ENCODE data around the gene CD151. TPM values are rescaled to one million over a fixed set of nuclear protein-coding genes. Genes with fewer than 3 reads are reported as not detected.
A peak's percentile ranks its signal among the peaks of the same experiment; 100 is the strongest.

Gene CD151
- total RNA-seq, 2 experiments from 2014 or later, result 45.9 to 46.5 TPM

DNA sequence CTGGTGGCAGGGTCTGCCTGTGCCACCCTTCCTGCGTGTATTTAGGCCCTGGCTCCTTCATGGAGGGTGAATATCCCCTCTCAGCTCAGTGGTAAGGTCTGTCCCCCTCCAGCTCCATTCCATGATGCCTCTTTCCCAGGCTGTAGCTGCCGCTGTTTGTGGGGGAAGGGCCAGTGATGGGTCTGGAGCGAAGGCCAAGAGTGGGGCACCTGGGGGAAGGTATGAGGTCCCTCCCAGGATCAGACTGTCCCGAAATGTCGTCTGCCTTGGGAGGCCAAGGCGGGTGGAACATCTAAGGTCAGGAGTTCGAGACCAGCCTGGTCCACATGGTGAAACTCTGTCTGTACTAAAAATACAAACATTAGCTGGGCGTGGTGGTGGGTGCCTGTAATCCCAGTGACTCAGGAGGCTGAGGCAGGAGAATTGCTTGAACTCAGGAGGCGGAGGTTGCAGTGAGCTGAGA is 1.1 kb downstream of the CD151 start:
- ChIA-PET POLR2A (interaction anchor here (1.1 to 21.1 kb wide), 3 partner anchors 9 to 18 kb away, joined by 3 to 273 read pairs (median 11); partner anchors contain the start of genes PNPLA2, RPLP2 and TSPAN4), CTCF (interaction anchor here (1.0 to 1.3 kb wide), 2 partner anchors 14 to 23 kb away, joined by 3 to 6 read pairs; no protein-coding TSS in a partner anchor)
- no peaks in the 10 kb centered on the region for H3K9me3 Mint-ChIP-seq
- DNase-seq (no peak), ATAC-seq (no peak)
- peaks cover 29% of the 10 kb centered on the region for H3K4me1 Mint-ChIP-seq (ENCODE audit: low read depth)
- TF ChIP-seq, protein P1, sequence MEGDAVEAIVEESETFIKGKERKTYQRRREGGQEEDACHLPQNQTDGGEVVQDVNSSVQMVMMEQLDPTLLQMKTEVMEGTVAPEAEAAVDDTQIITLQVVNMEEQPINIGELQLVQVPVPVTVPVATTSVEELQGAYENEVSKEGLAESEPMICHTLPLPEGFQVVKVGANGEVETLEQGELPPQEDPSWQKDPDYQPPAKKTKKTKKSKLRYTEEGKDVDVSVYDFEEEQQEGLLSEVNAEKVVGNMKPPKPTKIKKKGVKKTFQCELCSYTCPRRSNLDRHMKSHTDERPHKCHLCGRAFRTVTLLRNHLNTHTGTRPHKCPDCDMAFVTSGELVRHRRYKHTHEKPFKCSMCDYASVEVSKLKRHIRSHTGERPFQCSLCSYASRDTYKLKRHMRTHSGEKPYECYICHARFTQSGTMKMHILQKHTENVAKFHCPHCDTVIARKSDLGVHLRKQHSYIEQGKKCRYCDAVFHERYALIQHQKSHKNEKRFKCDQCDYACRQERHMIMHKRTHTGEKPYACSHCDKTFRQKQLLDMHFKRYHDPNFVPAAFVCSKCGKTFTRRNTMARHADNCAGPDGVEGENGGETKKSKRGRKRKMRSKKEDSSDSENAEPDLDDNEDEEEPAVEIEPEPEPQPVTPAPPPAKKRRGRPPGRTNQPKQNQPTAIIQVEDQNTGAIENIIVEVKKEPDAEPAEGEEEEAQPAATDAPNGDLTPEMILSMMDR (IDR thresholded peaks at IDR 0.05), result no peak
- no peak overlapping the region for H3K27ac Mint-ChIP-seq
- H3K4me3 Mint-ChIP-seq, result peak overlapping the region; percentile 64
- intact Hi-C loops (cut with micrococcal nuclease), result no loop called here
- peaks cover 26% of the 10 kb centered on the region for H3K27me3 Mint-ChIP-seq
- peaks cover 4% of the 10 kb centered on the region for H3K36me3 Mint-ChIP-seq (ENCODE audit: low read depth)

DNA sequence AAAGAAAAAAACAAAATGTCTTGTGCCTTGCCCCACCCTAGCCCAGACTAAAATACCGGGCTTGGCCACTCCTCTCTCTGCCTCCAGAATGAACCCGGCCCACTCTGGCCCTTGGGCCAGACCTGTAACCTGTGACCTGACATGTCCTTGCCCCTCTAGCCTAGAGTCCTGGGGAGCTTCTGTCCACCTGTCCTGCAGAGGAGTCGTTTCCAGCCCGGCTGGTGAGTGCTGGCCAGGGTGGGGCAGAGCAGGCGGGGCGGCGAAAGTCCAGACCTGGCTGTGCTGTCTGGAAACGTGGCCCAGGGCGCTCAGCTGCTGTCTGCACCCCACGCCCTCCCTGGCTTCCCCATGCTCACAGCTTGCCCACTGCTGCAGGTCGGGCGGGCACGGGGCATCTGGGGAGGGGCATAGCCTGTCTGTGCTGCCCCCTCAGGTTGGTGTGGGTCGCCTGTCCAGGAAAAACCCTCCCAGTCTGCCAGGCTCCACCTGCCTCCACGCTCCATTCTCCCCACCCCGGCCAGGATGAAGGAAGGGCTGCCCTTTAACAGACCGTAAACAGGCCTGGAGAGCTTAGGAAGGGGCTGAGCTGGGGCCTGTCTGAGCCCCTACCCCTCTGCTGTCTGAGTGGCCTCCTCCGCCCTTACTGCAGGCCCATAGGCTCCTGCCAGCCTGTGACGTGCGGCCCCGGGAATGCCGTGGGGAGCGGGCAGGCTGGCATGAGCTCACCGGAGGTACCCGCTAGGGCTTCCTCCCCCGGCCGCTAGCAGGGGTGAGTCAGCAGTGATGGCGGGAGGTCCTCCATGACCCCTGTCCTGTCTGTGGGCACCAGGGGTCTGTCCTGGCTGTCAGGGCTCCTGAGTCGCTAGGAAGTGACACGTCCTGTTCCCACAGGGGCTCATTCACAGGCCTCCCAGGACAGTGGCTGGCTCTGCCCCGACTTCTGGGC is 1.9 kb downstream of the CD151 start:
- TF ChIP-seq, protein P1 (IDR thresholded peaks at IDR 0.05), result no peak
- no peak for ATAC-seq
- H3K27me3 Mint-ChIP-seq, result peaks cover 18% of the 10 kb centered on the region
- intact Hi-C loops (cut with micrococcal nuclease), result no loop called here
- no peak overlapping the region for H3K27ac Mint-ChIP-seq
- peak overlapping the region; percentile 64 for H3K4me3 Mint-ChIP-seq
- ChIA-PET CTCF (interaction anchor here (0.6 to 1.3 kb wide), 4 partner anchors 9 to 16 kb away, joined by 3 to 6 read pairs (median 4); partner anchors contain the start of gene PNPLA2), POLR2A (interaction anchor here (1.1 to 21.1 kb wide), 5 partner anchors 8 to 36 kb away, joined by 3 to 273 read pairs (median 3); partner anchors contain the start of genes PNPLA2, RPLP2 and TSPAN4)
- DNase-seq, result peak; percentile 51
- no peaks in the 10 kb centered on the region for H3K9me3 Mint-ChIP-seq
- peaks cover 7% of the 10 kb centered on the region for H3K36me3 Mint-ChIP-seq (ENCODE audit: low read depth)
- H3K4me1 Mint-ChIP-seq (ENCODE audit: low read depth), result peaks cover 21% of the 10 kb centered on the region

DNA sequence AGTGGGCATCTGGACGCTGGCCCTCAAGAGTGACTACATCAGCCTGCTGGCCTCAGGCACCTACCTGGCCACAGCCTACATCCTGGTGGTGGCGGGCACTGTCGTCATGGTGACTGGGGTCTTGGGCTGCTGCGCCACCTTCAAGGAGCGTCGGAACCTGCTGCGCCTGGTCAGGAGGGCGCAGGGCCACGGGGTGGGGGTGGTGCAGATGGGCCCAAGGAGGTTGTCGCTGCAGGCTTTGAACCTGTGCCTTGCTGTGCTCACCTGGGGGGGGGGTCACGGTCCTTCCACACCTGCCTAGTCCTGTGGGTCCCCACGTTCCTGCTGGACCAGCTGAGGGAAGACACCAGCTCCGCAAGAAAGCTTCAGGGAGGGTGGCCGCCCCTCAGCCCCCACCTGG is 3.5 kb downstream of the CD151 start:
- intact Hi-C loops (cut with micrococcal nuclease), result no loop called here
- no peak for DNase-seq
- no peaks in the 10 kb centered on the region for H3K9me3 Mint-ChIP-seq
- H3K4me3 Mint-ChIP-seq, result no peak overlapping the region
- ATAC-seq, result no peak
- H3K4me1 Mint-ChIP-seq (ENCODE audit: low read depth), result peaks cover 30% of the 10 kb centered on the region
- H3K27ac Mint-ChIP-seq, result no peak overlapping the region
- H3K27me3 Mint-ChIP-seq, result peaks cover 9% of the 10 kb centered on the region
- peaks cover 19% of the 10 kb centered on the region for H3K36me3 Mint-ChIP-seq (ENCODE audit: low read depth)
- CTCF ChIA-PET, result no interaction called here
- POLR2A ChIA-PET, result interaction anchor here (0.8 to 21.1 kb wide), 2 partner anchors 12 to 20 kb away, joined by 3 to 273 read pairs; partner anchors contain the start of genes PNPLA2 and RPLP2
- TF ChIP-seq, protein P1 (IDR thresholded peaks at IDR 0.05), result no peak

DNA sequence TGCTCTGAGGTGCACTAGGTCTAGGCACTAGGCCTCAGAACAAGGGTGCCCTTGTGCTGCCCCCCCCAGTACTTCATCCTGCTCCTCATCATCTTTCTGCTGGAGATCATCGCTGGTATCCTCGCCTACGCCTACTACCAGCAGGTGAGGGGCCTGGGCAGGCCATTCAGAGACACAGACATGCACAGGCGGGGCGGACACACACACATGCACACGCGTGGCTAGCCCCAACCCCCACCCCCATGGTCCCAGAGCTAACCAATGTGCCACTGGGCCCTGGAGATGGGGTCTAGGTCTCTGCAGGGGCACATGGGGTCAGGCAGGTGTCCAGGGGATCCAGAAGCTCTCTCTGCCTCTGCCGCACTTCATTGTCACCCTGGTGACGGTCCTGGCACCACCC is 3.9 kb downstream of the CD151 start:
- peaks cover 5% of the 10 kb centered on the region for H3K27me3 Mint-ChIP-seq
- no peak overlapping the region for H3K27ac Mint-ChIP-seq
- ATAC-seq (no peak), DNase-seq (no peak)
- no peaks in the 10 kb centered on the region for H3K9me3 Mint-ChIP-seq
- intact Hi-C loops (cut with micrococcal nuclease), result no loop called here
- CTCF ChIA-PET, result interaction anchor here (1.9 kb wide), 1 partner anchor 11 kb away, joined by 7 read pairs; no protein-coding TSS in a partner anchor
- TF ChIP-seq, protein P1 (IDR thresholded peaks at IDR 0.05), result no peak
- H3K4me1 Mint-ChIP-seq (ENCODE audit: low read depth), result peaks cover 29% of the 10 kb centered on the region
- POLR2A ChIA-PET, result interaction anchor here (0.8 to 21.1 kb wide), 2 partner anchors 12 to 21 kb away, joined by 3 to 273 read pairs; partner anchors contain the start of genes PNPLA2 and RPLP2
- peaks cover 19% of the 10 kb centered on the region for H3K36me3 Mint-ChIP-seq (ENCODE audit: low read depth)
- H3K4me3 Mint-ChIP-seq, result no peak overlapping the region
